HepG2 (cell line): Measurements from ENCODE around the gene MGLL.

Source experiments
- ELF4 ChIP-seq: sonication (generic); formaldehyde crosslinking; IDR thresholded peaks from 2 replicates; pipeline ENCODE4 v1.5.0; 2020; ENCODE audit warnings: missing genetic modification reagents, mild to moderate bottlenecking, moderate library complexity, borderline replicate concordance
- ETV5 ChIP-seq: IDR thresholded peaks from 2 replicates; pipeline ENCODE4 v1.6.1; 2018; ENCODE audit warnings: missing biosample characterization, missing genetic modification reagents, inconsistent platforms, borderline replicate concordance
- HNRNPL ChIP-seq: fragments of 200-400 bp; formaldehyde crosslinking; IDR thresholded peaks from 2 replicates; pipeline ENCODE4 v1.6.1; 2017; ENCODE audit warnings: mild to moderate bottlenecking, low read depth, low read length
- KLF13 ChIP-seq: sonication (generic); formaldehyde crosslinking; IDR thresholded peaks from 2 replicates; pipeline ENCODE4 v1.4.0; 2020; ENCODE audit warnings: mild to moderate bottlenecking, missing genetic modification reagents
- PCBP2 ChIP-seq: fragments of 200-400 bp; formaldehyde crosslinking; optimal IDR thresholded peaks from 2 replicates; pipeline ENCODE3; 2018; ENCODE audit warnings: low read length, low read depth; ENCODE audit not compliant: poor library complexity, severe bottlenecking
- SNAI1 ChIP-seq: sonication (generic); formaldehyde crosslinking; IDR thresholded peaks from 2 replicates; pipeline ENCODE4 v1.5.0; 2020; ENCODE audit warnings: mild to moderate bottlenecking, missing genetic modification reagents, borderline replicate concordance
- ZFP1 ChIP-seq: IDR thresholded peaks from 2 replicates; pipeline ENCODE4 v1.6.1; 2016
- ZKSCAN5 ChIP-seq: sonication (generic); formaldehyde crosslinking; IDR thresholded peaks from 2 replicates; pipeline ENCODE4 v1.5.1; 2020; ENCODE audit warnings: mild to moderate bottlenecking, missing genetic modification reagents
- ZNF7 ChIP-seq: IDR thresholded peaks from 2 replicates; pipeline ENCODE4 v1.6.1; 2016; ENCODE audit warnings: missing biosample characterization, missing genetic modification reagents
- ZNF780A ChIP-seq: sonication (generic); formaldehyde crosslinking; IDR thresholded peaks from 2 replicates; pipeline ENCODE4 v1.8.0; 2022; ENCODE audit warnings: mild to moderate bottlenecking, missing genetic modification reagents, moderate library complexity
- TF ChIP-seq, protein P1 (sequence below): sonication (generic); formaldehyde crosslinking; IDR thresholded peaks from 2 replicates; pipeline ENCODE4 v1.5.0; 2020; ENCODE audit warnings: mild to moderate bottlenecking, missing genetic modification reagents, moderate library complexity
- TF ChIP-seq, protein P2 (sequence below): sonication (generic); formaldehyde crosslinking; IDR thresholded peaks from 2 replicates; pipeline ENCODE4 v1.8.0; 2022; ENCODE audit warnings: mild to moderate bottlenecking, missing genetic modification reagents
- TF ChIP-seq, protein P3 (sequence below): sonication (generic); formaldehyde crosslinking; IDR thresholded peaks from 2 replicates; pipeline ENCODE4 v1.8.0; 2022; ENCODE audit warnings: missing genetic modification reagents, mild to moderate bottlenecking, moderate library complexity, borderline replicate concordance

DNA sequence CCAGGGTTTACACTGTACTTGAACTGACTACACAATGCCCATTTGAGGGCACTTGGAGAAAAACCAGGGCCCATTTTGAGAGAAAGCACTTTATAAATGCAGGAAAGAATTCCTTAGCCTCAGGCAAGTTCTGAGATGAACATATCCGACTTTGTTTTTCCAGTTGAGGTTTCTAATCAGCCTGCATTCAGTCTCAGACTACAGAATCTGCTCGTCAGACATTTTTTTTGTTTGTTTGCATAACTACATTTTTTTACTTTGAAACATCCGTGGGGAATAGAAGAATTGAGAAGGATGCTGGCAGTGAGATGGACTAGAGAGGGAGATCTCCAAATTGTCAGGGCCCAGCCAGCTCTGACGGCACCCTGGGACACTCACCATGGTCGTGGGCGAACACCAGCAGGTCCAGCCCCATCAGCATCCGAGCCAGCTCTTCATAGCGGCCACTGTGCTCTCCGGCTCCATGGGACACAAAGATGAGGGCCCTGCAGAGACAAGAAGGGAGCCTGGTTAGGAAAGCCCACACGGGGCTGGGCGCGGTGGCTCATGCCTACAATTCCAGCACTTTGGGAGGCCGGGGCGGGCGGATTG lies 40.8 kb downstream of the MGLL start:
- TF ChIP-seq, protein P1, sequence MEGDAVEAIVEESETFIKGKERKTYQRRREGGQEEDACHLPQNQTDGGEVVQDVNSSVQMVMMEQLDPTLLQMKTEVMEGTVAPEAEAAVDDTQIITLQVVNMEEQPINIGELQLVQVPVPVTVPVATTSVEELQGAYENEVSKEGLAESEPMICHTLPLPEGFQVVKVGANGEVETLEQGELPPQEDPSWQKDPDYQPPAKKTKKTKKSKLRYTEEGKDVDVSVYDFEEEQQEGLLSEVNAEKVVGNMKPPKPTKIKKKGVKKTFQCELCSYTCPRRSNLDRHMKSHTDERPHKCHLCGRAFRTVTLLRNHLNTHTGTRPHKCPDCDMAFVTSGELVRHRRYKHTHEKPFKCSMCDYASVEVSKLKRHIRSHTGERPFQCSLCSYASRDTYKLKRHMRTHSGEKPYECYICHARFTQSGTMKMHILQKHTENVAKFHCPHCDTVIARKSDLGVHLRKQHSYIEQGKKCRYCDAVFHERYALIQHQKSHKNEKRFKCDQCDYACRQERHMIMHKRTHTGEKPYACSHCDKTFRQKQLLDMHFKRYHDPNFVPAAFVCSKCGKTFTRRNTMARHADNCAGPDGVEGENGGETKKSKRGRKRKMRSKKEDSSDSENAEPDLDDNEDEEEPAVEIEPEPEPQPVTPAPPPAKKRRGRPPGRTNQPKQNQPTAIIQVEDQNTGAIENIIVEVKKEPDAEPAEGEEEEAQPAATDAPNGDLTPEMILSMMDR (CRISPR knock-in tag): no peak
- TF ChIP-seq ELF4 (CRISPR knock-in tag) (no peak), ETV5 (CRISPR knock-in tag) (no peak), HNRNPL (no peak), ZFP1 (CRISPR knock-in tag) (no peak), ZKSCAN5 (CRISPR knock-in tag) (no peak), PCBP2 (no peak), KLF13 (no peak), ZNF780A (CRISPR knock-in tag) (no peak), ZNF7 (CRISPR knock-in tag) (no peak), SNAI1 (CRISPR knock-in tag) (no peak)
- TF ChIP-seq, protein P2, sequence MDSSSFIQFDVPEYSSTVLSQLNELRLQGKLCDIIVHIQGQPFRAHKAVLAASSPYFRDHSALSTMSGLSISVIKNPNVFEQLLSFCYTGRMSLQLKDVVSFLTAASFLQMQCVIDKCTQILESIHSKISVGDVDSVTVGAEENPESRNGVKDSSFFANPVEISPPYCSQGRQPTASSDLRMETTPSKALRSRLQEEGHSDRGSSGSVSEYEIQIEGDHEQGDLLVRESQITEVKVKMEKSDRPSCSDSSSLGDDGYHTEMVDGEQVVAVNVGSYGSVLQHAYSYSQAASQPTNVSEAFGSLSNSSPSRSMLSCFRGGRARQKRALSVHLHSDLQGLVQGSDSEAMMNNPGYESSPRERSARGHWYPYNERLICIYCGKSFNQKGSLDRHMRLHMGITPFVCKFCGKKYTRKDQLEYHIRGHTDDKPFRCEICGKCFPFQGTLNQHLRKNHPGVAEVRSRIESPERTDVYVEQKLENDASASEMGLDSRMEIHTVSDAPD (CRISPR knock-in tag): no peak
- TF ChIP-seq, protein P3, sequence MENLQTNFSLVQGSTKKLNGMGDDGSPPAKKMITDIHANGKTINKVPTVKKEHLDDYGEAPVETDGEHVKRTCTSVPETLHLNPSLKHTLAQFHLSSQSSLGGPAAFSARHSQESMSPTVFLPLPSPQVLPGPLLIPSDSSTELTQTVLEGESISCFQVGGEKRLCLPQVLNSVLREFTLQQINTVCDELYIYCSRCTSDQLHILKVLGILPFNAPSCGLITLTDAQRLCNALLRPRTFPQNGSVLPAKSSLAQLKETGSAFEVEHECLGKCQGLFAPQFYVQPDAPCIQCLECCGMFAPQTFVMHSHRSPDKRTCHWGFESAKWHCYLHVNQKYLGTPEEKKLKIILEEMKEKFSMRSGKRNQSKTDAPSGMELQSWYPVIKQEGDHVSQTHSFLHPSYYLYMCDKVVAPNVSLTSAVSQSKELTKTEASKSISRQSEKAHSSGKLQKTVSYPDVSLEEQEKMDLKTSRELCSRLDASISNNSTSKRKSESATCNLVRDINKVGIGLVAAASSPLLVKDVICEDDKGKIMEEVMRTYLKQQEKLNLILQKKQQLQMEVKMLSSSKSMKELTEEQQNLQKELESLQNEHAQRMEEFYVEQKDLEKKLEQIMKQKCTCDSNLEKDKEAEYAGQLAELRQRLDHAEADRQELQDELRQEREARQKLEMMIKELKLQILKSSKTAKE (CRISPR knock-in tag): no peak
